22Rv1 (cell line): ENCODE measurements around the gene OR13J1.

Experiments
- ZFX ChIP-seq: fragments of 450-650 bp; IDR thresholded peaks from 2 replicates; pipeline ENCODE4 v1.6.1; 2017; ENCODE audit warnings: antibody characterized with exemption, borderline replicate concordance
- TF ChIP-seq, protein P1 (sequence below): fragments of 450-650 bp; IDR thresholded peaks from 2 replicates; pipeline ENCODE4 v1.5.1; 2017; ENCODE audit warnings: mild to moderate bottlenecking

DNA sequence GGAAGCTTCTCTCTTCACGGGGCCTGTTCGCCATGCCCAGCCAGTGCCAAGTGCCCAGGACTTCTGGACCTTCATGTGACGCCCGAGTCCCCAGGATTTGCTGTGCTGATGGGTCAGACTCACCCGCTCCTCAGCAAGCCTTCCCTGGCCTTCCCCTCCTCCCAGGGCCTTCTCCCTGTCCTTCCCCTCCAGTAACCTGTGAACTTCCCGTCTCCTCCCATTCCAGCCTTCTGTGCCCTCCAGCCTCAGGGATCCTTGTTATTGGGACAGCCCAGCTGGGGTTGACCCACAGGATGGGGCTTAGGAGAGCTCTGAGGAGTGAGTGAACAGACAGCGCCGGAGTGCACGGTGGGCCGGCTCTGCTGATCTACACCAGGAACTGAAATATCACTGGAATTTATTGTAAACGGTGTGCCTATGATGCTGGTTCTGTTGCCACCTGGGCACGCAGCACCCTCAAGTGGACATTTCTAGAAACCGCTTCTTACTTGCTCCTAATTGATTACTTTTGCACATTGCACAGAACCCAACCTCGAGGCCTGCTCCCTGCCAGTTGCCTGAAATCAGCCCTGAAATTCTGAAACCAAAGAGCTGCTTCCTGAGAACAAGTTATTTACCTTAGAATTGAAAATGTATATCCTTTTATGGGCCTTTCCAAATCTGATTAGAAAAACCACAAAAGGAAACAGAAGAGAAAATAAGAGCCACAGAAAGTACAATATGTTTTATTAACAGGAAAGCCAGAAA, 40.6 kb upstream of the OR13J1 start:
- TF ChIP-seq, protein P1, sequence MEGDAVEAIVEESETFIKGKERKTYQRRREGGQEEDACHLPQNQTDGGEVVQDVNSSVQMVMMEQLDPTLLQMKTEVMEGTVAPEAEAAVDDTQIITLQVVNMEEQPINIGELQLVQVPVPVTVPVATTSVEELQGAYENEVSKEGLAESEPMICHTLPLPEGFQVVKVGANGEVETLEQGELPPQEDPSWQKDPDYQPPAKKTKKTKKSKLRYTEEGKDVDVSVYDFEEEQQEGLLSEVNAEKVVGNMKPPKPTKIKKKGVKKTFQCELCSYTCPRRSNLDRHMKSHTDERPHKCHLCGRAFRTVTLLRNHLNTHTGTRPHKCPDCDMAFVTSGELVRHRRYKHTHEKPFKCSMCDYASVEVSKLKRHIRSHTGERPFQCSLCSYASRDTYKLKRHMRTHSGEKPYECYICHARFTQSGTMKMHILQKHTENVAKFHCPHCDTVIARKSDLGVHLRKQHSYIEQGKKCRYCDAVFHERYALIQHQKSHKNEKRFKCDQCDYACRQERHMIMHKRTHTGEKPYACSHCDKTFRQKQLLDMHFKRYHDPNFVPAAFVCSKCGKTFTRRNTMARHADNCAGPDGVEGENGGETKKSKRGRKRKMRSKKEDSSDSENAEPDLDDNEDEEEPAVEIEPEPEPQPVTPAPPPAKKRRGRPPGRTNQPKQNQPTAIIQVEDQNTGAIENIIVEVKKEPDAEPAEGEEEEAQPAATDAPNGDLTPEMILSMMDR, result peak; percentile 86
- no peak for TF ChIP-seq ZFX
